ENCODE results near the gene OLR1.

- no peak for TF ChIP-seq CTCF (conservative IDR thresholded peaks at IDR 0.05; ENCODE audit: low read length)
- TF ChIP-seq EZH2phosphoT487 (IDR thresholded peaks at IDR 0.05; ENCODE audit: borderline replicate concordance) = no peak
These were observed 42.4 kb upstream of the OLR1 start for GRCh38 chr12:10214136-10214894.

Data from Loucy (cell line).